ENCODE data around the gene SORCS2. TPM values are rescaled to one million over a fixed set of nuclear protein-coding genes. Genes with fewer than 3 reads are reported as not detected.

The SORCS2 gene
- polyA plus RNA-seq, 1 of the 3 experiments (the other 2 are of a cell fraction) = 1.6 TPM

DNA sequence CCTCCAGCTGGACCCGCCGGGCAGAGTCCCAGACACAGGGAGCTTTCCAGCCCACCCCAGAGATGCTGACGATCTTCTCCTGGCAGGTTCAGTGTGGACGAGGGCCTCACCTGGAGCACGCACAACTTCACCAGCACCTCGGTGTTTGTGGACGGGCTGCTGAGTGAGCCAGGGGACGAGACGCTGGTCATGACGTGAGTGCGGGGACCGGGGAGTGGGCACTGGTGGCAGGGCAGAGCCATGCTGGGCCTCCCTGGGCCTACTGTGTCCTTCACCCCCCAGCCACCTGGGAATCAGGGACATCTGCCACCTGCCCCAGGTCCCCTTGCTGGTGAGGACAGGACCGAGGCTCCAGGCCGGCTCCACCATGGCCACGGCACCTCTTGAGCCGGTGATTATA lies 511.8 kb downstream of the SORCS2 start:
- no peak for DNase-seq
- peaks cover under 1% of the 10 kb centered on the region for H3F3A ChIP-seq (replicated peaks; ENCODE audit: insufficient read depth)
- ChIA-PET POLR2A (no interaction called here), CTCF (interaction anchor here (1.1 kb wide), 1 partner anchor 15 kb away, joined by 3 read pairs; no protein-coding TSS in a partner anchor)
- TF ChIP-seq RCOR1 (IDR thresholded peaks at IDR 0.05; ENCODE audit: low read length) (no peak), RAD21 (IDR thresholded peaks at IDR 0.05; ENCODE audit: low read length) (no peak), SMC3 (IDR thresholded peaks at IDR 0.05; ENCODE audit: low read depth, low read length) (no peak), SIN3A (IDR thresholded peaks at IDR 0.05; ENCODE audit: borderline replicate concordance, low read depth, low read length) (no peak), FOXJ3 (CRISPR knock-in tag; IDR thresholded peaks at IDR 0.05) (no peak), RXRA (IDR thresholded peaks at IDR 0.05; ENCODE audit: borderline replicate concordance, low read depth) (no peak), FOXM1 (IDR thresholded peaks at IDR 0.05; ENCODE audit: low read depth) (no peak), ELF1 (IDR thresholded peaks at IDR 0.05) (no peak)
- TF ChIP-seq, protein P1, sequence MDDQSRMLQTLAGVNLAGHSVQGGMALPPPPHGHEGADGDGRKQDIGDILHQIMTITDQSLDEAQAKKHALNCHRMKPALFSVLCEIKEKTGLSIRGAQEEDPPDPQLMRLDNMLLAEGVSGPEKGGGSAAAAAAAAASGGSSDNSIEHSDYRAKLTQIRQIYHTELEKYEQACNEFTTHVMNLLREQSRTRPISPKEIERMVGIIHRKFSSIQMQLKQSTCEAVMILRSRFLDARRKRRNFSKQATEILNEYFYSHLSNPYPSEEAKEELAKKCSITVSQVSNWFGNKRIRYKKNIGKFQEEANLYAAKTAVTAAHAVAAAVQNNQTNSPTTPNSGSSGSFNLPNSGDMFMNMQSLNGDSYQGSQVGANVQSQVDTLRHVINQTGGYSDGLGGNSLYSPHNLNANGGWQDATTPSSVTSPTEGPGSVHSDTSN (IDR thresholded peaks at IDR 0.05) = no peak
- TF ChIP-seq, protein P2, sequence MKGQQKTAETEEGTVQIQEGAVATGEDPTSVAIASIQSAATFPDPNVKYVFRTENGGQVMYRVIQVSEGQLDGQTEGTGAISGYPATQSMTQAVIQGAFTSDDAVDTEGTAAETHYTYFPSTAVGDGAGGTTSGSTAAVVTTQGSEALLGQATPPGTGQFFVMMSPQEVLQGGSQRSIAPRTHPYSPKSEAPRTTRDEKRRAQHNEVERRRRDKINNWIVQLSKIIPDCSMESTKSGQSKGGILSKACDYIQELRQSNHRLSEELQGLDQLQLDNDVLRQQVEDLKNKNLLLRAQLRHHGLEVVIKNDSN (IDR thresholded peaks at IDR 0.05; ENCODE audit: borderline replicate concordance, low read depth) = no peak
- TF ChIP-seq, protein P3, sequence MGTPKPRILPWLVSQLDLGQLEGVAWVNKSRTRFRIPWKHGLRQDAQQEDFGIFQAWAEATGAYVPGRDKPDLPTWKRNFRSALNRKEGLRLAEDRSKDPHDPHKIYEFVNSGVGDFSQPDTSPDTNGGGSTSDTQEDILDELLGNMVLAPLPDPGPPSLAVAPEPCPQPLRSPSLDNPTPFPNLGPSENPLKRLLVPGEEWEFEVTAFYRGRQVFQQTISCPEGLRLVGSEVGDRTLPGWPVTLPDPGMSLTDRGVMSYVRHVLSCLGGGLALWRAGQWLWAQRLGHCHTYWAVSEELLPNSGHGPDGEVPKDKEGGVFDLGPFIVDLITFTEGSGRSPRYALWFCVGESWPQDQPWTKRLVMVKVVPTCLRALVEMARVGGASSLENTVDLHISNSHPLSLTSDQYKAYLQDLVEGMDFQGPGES (IDR thresholded peaks at IDR 0.05; ENCODE audit: low read depth, low read length) = no peak
- TF ChIP-seq, protein P4, sequence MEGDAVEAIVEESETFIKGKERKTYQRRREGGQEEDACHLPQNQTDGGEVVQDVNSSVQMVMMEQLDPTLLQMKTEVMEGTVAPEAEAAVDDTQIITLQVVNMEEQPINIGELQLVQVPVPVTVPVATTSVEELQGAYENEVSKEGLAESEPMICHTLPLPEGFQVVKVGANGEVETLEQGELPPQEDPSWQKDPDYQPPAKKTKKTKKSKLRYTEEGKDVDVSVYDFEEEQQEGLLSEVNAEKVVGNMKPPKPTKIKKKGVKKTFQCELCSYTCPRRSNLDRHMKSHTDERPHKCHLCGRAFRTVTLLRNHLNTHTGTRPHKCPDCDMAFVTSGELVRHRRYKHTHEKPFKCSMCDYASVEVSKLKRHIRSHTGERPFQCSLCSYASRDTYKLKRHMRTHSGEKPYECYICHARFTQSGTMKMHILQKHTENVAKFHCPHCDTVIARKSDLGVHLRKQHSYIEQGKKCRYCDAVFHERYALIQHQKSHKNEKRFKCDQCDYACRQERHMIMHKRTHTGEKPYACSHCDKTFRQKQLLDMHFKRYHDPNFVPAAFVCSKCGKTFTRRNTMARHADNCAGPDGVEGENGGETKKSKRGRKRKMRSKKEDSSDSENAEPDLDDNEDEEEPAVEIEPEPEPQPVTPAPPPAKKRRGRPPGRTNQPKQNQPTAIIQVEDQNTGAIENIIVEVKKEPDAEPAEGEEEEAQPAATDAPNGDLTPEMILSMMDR (IDR thresholded peaks at IDR 0.05) = no peak
- H3K9me3 ChIP-seq = no peaks in the 10 kb centered on the region
- no peaks in the 10 kb centered on the region for H3K79me2 ChIP-seq (ENCODE audit: insufficient read depth)
- no peaks in the 10 kb centered on the region for H4K20me1 ChIP-seq (ENCODE audit: insufficient read depth)
- H3K4me2 ChIP-seq = no peak overlapping the region
- H3K4me3 ChIP-seq (ENCODE audit: low read depth in 2 of 2, low read length in 1 of 2) = no peak overlapping the region
- H3K9ac ChIP-seq = no peak overlapping the region
- no peaks in the 10 kb centered on the region for H3K27me3 ChIP-seq (ENCODE audit: insufficient read depth)
- H3K4me1 ChIP-seq (ENCODE audit: control insufficient read depth in 1 of 2, insufficient read depth in 2 of 2, low read depth in 1 of 2, low read length in 1 of 2) = peaks cover 5 to 9% of the 10 kb centered on the region in 2 experiments; a peak in 2 of 4 replicates
- no peaks in the 10 kb centered on the region for H3K9me2 ChIP-seq
- H2AFZ ChIP-seq (ENCODE audit: low read depth) = no peak overlapping the region
- WGBS (ENCODE audit: low lambda C conversion rate) = no CpG with 5 or more reads among the region's 16 CpGs
- H3K27ac ChIP-seq (ENCODE audit: low read depth in 2 of 2, low read length in 1 of 2) = no peak overlapping the region
- H3K36me3 ChIP-seq (replicated peaks in 1 of 2; ENCODE audit: control insufficient read depth in 1 of 2, insufficient read depth in 2 of 2, low read length in 1 of 2) = no peaks in the 10 kb centered on the region

DNA sequence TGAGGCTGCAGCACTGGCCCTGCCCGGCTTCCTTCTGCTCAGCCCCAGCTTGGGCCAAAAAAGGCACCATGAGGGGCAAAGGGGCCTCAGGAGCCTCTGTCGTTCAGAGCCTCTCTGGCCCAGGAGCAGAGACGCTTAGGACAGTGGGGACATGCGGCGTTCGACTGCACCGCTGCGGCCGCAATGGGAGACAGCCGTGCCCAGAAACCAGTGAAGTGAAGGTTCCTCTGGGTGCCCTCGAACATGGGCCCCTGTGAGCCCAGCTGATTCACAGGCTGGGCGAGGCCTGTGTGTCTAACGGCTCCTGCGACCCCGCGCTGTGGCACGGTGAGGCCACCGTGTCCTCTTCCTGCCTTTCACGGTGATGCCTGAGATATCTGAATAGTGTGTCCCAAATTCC lies 512.3 kb downstream of the SORCS2 start:
- CTCF ChIA-PET = interaction anchor here (0.6 to 1.7 kb wide), 2 partner anchors 15 to 66 kb away, joined by 3 to 10 read pairs; no protein-coding TSS in a partner anchor
- peaks cover 0 to 5% of the 10 kb centered on the region in 2 experiments; a peak in 2 of 4 replicates for H3K4me1 ChIP-seq (ENCODE audit: control insufficient read depth in 1 of 2, insufficient read depth in 2 of 2, low read depth in 1 of 2, low read length in 1 of 2)
- 96% methylated on average over 18 of the region's 19 CpGs for WGBS (ENCODE audit: low lambda C conversion rate)
- no peak overlapping the region for H3K4me2 ChIP-seq
- no peaks in the 10 kb centered on the region for H3K36me3 ChIP-seq (replicated peaks in 1 of 2; ENCODE audit: control insufficient read depth in 1 of 2, insufficient read depth in 2 of 2, low read length in 1 of 2)
- H3K79me2 ChIP-seq (ENCODE audit: insufficient read depth) = no peaks in the 10 kb centered on the region
- POLR2A ChIA-PET = no interaction called here
- H3F3A ChIP-seq (replicated peaks; ENCODE audit: insufficient read depth) = no peaks in the 10 kb centered on the region
- H3K9ac ChIP-seq = no peak overlapping the region
- DNase-seq = no peak
- no peak overlapping the region for H3K4me3 ChIP-seq (ENCODE audit: low read depth in 2 of 2, low read length in 1 of 2)
- no peaks in the 10 kb centered on the region for H3K27me3 ChIP-seq (ENCODE audit: insufficient read depth)
- H3K27ac ChIP-seq (ENCODE audit: low read depth in 2 of 2, low read length in 1 of 2) = no peak overlapping the region
- no peaks in the 10 kb centered on the region for H3K9me2 ChIP-seq
- H2AFZ ChIP-seq (ENCODE audit: low read depth) = no peak overlapping the region
- no peaks in the 10 kb centered on the region for H4K20me1 ChIP-seq (ENCODE audit: insufficient read depth)
- no peaks in the 10 kb centered on the region for H3K9me3 ChIP-seq
- TF ChIP-seq TEAD4 (IDR thresholded peaks at IDR 0.05; ENCODE audit: borderline replicate concordance, insufficient read depth) (no peak), YY1 (IDR thresholded peaks at IDR 0.05; ENCODE audit: low read depth) (no peak), GABPA (IDR thresholded peaks at IDR 0.05; ENCODE audit: low read depth) (no peak), FOSL2 (IDR thresholded peaks at IDR 0.05; ENCODE audit: borderline replicate concordance, low read depth) (no peak), EZH2phosphoT487 (IDR thresholded peaks at IDR 0.05; ENCODE audit: borderline replicate concordance, low read depth) (no peak), GATA2 (CRISPR knock-in tag; IDR thresholded peaks at IDR 0.05) (no peak), TCF12 (IDR thresholded peaks at IDR 0.05) (no peak)
- TF ChIP-seq, protein P5, sequence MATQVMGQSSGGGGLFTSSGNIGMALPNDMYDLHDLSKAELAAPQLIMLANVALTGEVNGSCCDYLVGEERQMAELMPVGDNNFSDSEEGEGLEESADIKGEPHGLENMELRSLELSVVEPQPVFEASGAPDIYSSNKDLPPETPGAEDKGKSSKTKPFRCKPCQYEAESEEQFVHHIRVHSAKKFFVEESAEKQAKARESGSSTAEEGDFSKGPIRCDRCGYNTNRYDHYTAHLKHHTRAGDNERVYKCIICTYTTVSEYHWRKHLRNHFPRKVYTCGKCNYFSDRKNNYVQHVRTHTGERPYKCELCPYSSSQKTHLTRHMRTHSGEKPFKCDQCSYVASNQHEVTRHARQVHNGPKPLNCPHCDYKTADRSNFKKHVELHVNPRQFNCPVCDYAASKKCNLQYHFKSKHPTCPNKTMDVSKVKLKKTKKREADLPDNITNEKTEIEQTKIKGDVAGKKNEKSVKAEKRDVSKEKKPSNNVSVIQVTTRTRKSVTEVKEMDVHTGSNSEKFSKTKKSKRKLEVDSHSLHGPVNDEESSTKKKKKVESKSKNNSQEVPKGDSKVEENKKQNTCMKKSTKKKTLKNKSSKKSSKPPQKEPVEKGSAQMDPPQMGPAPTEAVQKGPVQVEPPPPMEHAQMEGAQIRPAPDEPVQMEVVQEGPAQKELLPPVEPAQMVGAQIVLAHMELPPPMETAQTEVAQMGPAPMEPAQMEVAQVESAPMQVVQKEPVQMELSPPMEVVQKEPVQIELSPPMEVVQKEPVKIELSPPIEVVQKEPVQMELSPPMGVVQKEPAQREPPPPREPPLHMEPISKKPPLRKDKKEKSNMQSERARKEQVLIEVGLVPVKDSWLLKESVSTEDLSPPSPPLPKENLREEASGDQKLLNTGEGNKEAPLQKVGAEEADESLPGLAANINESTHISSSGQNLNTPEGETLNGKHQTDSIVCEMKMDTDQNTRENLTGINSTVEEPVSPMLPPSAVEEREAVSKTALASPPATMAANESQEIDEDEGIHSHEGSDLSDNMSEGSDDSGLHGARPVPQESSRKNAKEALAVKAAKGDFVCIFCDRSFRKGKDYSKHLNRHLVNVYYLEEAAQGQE (IDR thresholded peaks at IDR 0.05; ENCODE audit: low read depth, low read length) = no peak

Data from SK-N-SH (cell line).